AG04450 (cell line): ENCODE measurements around the gene JUP. TPM values are rescaled to one million over a fixed set of nuclear protein-coding genes. Genes with fewer than 3 reads are reported as not detected.
"Not testable (repeated sequence)": the region's sequence is repeated elsewhere in the genome, so short reads cannot be mapped to it uniquely, and the experiment has no call there.

Experiments
- CTCF ChIA-PET: fragments of 300-600, 350-600 bp; formaldehyde crosslinking; extraction: SDS; loops from one replicate; lab custom pipeline; 2022; ENCODE audit warnings: antibody characterized with exemption, inconsistent platforms; lab: Charles Lee
- POLR2A ChIA-PET: fragments of 350-600 bp; formaldehyde crosslinking; extraction: SDS; loops from one replicate; lab custom pipeline; 2021; ENCODE audit warnings: antibody characterized with exemption, inconsistent platforms; lab: Yijun Ruan, JAX
- DNase-seq: peaks from one replicate; pipeline ENCODE4 v3.0.0-alpha.2; 2011; ENCODE audit warnings: low read depth, low spot score
- H3K27ac ChIP-seq: one replicate; pipeline ENCODE4 v1.5.1; 2012; ENCODE audit warnings: low read depth, low read length, control low read depth
- H3K27me3 ChIP-seq: one replicate; pipeline ENCODE4 v1.6.0; 2012; ENCODE audit warnings: low read length; ENCODE audit not compliant: control insufficient read depth, insufficient read depth
- H3K4me3 ChIP-seq: 2 replicates; pipeline ENCODE4 v1.5.1; 2011; ENCODE audit warnings: mild to moderate bottlenecking, low read depth, low read length, control low read depth
- H3K9me3 ChIP-seq: 2 replicates; pipeline ENCODE4 v1.5.1; 2012; ENCODE audit warnings: low read length; ENCODE audit not compliant: control insufficient read depth, insufficient read depth
- polyA plus RNA-seq: library from polyadenylated mRNA; depleted of rRNA; stranded (reverse); fragments of >200 nt; gene quantifications from 2 replicates; pipeline ENCODE4 v1.2.3, GENCODE V29; 2011
- TF ChIP-seq, protein P1 (sequence below): IDR thresholded peaks from 2 replicates; pipeline ENCODE4 v1.5.1; 2011; ENCODE audit warnings: low read depth, low read length, control low read depth, inconsistent platforms

Gene JUP
- polyA plus RNA-seq, 1 experiment = 13.5 TPM

DNA sequence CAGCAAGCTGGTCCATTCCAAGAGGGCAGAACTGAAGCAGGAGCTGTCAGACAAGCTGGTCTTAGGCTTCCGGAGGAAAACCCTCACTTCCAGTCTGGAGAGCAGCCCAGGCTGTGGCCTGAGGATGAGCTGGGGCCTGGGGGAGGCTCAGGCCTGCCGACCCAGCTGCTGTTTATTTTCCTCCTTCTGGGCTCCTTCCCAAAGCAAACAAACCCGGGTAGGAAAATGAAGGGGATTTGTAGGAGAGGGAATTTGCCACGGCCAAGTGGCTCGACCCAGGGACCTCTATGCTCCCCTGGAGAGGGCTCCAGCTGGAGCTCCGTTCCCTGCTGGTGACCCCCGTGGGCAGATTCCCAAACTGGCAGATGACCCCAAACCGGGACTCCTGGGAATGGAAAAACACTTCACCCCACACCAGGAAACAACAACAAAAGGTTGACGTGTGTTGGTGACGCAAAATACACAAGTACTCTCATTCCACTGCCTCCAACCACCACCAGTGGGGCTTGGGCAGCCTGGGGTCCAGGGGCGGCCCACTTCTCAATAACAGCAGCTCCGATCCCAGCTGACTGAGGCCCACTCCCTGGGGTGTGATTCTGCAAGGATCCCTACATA is 8.8 kb downstream of the JUP start:
- CTCF ChIA-PET = interaction anchor here (1.6 to 2.5 kb wide), 2 partner anchors 8 to 24 kb away, joined by 12 to 14 read pairs; partner anchors contain the start of gene JUP
- no peaks in the 10 kb centered on the region for H3K27me3 ChIP-seq
- H3K9me3 ChIP-seq = no peaks in the 10 kb centered on the region
- H3K27ac ChIP-seq = peak overlapping the region; percentile 96
- TF ChIP-seq, protein P1, sequence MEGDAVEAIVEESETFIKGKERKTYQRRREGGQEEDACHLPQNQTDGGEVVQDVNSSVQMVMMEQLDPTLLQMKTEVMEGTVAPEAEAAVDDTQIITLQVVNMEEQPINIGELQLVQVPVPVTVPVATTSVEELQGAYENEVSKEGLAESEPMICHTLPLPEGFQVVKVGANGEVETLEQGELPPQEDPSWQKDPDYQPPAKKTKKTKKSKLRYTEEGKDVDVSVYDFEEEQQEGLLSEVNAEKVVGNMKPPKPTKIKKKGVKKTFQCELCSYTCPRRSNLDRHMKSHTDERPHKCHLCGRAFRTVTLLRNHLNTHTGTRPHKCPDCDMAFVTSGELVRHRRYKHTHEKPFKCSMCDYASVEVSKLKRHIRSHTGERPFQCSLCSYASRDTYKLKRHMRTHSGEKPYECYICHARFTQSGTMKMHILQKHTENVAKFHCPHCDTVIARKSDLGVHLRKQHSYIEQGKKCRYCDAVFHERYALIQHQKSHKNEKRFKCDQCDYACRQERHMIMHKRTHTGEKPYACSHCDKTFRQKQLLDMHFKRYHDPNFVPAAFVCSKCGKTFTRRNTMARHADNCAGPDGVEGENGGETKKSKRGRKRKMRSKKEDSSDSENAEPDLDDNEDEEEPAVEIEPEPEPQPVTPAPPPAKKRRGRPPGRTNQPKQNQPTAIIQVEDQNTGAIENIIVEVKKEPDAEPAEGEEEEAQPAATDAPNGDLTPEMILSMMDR = 0 out of 2 replicates have a peak, but pooled peaks have one; percentile 14
- 0 out of 2 replicates have a peak overlapping the region, but pooled peaks have one; percentile 7 for H3K4me3 ChIP-seq
- POLR2A ChIA-PET = interaction anchor here (0.6 to 1.9 kb wide), 11 partner anchors 9 to 117 kb away, joined by 3 to 27 read pairs (median 4); partner anchors contain the start of genes EIF1, FKBP10, HAP1 and JUP
- DNase-seq = peak; percentile 90

DNA sequence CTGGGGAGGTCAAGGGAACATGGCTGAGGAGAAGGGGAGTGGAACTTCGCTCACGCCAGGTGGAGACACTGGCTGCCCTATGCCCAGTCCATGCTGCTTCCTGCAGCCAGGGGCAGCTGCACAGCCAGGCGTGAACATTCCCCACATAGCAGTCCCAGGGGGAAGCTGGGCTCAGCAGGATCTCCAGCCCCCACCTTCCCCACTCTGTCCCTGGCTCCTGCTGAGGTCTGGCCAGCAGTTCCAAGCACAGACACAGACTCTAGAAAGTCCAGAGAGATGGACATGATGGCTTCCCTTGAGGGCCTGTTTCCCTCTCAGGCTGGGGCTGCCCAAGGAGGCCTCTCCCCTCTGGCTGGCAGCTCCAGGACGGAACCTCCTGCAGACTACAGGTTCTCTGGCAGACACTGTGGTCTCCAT is 9.3 kb downstream of the JUP start:
- H3K9me3 ChIP-seq = no peaks in the 10 kb centered on the region
- no peaks in the 10 kb centered on the region for H3K27me3 ChIP-seq
- H3K27ac ChIP-seq = peak overlapping the region; percentile 96
- no peak for DNase-seq
- ChIA-PET POLR2A (interaction anchor here (0.8 to 1.9 kb wide), 10 partner anchors 9 to 118 kb away, joined by 3 to 27 read pairs (median 4); partner anchors contain the start of genes EIF1, FKBP10, HAP1 and JUP), CTCF (interaction anchor here (1.6 to 2.5 kb wide), 2 partner anchors 9 to 25 kb away, joined by 12 to 14 read pairs; partner anchors contain the start of gene JUP)
- TF ChIP-seq, protein P1 = peak; percentile 20; the same call in 1 of the 2 replicates
- no peak overlapping the region for H3K4me3 ChIP-seq

DNA sequence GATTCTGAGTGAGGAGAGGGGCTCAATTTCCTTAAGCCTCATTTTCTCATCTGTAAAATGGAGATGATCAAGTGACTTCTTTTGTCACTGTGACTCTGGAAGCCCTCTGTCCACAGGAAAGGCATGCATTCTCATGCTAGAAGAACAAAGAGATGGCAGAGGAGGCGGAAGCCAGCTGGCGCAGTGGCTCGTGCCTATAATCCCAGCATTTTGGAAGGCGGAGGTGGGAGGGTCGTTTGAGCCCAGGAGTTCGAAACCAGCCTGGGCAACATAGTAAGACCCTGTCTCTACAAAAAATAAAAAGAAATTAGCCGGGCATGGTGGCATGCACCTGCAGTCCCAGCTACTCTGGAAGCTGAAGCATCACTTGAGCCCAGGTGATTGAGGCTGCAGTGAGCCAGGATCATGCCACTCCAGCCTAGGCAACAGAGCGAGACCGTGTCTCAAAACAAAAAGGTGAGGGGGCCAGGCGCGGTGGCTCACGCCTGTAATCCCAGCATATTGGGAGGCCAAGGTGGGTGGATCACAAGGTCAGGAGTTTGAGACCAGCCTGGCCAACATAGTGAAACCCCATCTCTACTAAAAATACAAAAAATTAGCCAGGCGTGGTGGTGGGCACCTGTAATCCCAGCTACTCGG is 10.1 kb downstream of the JUP start:
- CTCF ChIA-PET = interaction anchor here (1.6 kb wide), 1 partner anchor 10 kb away, joined by 12 read pairs; the partner anchor contains the start of gene JUP
- H3K4me3 ChIP-seq, H3K27me3 ChIP-seq, DNase-seq, H3K27ac ChIP-seq, POLR2A ChIA-PET, H3K9me3 ChIP-seq: not testable (repeated sequence)

DNA sequence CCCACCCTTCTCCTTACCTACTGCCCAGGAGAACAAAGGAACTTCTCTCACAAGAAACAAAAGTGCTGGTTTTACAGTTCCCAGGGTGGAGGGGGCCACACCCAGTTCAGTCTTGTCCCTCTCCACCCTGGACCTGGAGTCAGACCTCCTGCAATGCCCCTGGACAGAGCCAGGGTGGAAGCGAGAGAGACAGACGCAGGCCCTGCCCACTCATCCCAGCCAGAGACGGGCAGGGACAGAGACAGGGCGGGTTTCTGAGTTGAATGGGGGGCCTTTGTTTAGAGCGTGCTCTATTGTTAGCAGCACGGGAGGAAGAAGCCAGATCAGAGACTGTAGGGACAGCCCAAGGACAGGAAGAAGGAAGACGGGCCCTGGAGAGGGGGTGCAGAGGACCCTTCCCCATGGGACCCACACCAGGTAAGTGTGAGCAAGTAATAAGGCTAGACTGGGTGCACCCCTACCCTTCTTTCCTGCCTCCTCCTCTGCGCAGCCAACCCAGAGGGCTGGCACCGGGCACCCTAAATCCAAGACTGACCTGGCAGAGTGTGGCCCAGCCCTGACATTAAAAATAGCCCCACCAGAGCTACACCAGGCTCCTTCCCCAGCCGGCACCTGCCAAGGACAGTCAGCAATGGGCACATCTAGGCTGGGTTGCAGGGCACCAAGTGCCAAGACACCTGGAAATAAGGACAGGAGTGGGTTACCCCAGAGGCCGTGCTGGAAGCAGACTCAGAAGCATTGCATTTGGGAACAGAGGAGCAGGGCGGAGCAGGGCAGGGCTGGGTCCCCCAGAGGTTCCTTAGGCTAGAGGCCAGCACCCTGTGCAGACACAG is 10.9 kb downstream of the JUP start:
- ChIA-PET CTCF (interaction anchor here (2.9 kb wide), 1 partner anchor 10 kb away, joined by 16 read pairs; the partner anchor contains the start of gene JUP), POLR2A (no interaction called here)
- no peaks in the 10 kb centered on the region for H3K27me3 ChIP-seq
- H3K9me3 ChIP-seq = no peaks in the 10 kb centered on the region
- TF ChIP-seq, protein P1 = no peak
- no peak overlapping the region for H3K4me3 ChIP-seq
- DNase-seq = no peak
- H3K27ac ChIP-seq = no peak overlapping the region

DNA sequence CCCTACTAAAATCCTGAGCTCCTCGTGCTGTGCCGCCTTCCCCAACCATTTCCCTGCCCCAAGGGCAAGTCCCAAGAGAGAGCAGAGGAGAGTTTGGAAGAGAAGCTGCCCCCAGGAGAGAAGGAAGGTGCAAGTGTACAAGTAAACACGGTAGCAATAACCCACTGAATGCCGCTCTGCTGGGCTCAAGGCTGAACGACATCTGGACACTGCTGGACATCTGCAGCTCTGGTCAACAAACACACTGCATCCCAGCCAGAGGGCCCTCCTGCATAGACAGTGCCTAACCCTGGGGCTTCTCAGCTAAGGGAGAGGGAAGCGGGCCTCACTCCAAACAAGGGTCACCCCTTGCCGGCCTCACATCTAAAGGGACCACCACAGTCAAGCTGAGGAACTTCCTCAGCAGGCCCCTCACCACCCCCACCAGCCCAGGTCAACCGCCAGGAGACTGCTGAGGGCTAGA is 12.7 kb downstream of the JUP start:
- ChIA-PET POLR2A (interaction anchor here (0.7 to 1.3 kb wide), 2 partner anchors 13 to 27 kb away, joined by 3 to 8 read pairs; partner anchors contain the start of gene JUP), CTCF (interaction anchor here (0.7 to 2.9 kb wide), 5 partner anchors 10 to 78 kb away, joined by 3 to 19 read pairs (median 9); partner anchors contain the start of genes FKBP10 and JUP)
- Histone ChIP-seq H3K4me3 (no peak overlapping the region), H3K27me3 (no peaks in the 10 kb centered on the region), H3K27ac (peak overlapping the region; percentile 80), H3K9me3 (no peaks in the 10 kb centered on the region; the same call in 1 of the 2 replicates)
- no peak for DNase-seq
- TF ChIP-seq, protein P1 = no peak
